CD14-positive monocyte (primary cell): ENCODE results near the gene ANXA11. TPM values are rescaled to one million over a fixed set of nuclear protein-coding genes. Genes with fewer than 3 reads are reported as not detected.

Experiments
- DNase-seq, 3 donors: peaks; one replicate each; pipeline ENCODE4 v3.0.0-alpha.2; 2011 to 2022
- H2AFZ ChIP-seq: 2 replicates; pipeline ENCODE4 v1.6.0; 2012; ENCODE audit warnings: mild to moderate bottlenecking, low read depth, low read length, inconsistent platforms; ENCODE audit not compliant: insufficient read depth, poor library complexity, severe bottlenecking
- H3K27ac ChIP-seq, 2 donors: 1 replicate in 1 of 2; 2 replicates in 1 of 2; pipeline ENCODE4 v1.5.1; 2012 to 2013; ENCODE audit warnings: low read length in 2 of 2, control low read depth in 1 of 2, inconsistent platforms in 1 of 2, low read depth in 1 of 2, mild to moderate bottlenecking in 1 of 2
- H3K27me3 ChIP-seq, 2 donors: one replicate each; pipeline versions ENCODE4 v1.6.0 to v1.6.1; 2011 to 2013; ENCODE audit warnings: low read length in 2 of 2; ENCODE audit not compliant: control insufficient read depth in 2 of 2, insufficient read depth in 2 of 2
- H3K36me3 ChIP-seq, 2 donors: replicated peaks in 1 of 2; 1 replicate in 1 of 2; 2 replicates in 1 of 2; pipeline versions ENCODE4 v1.5.1 to v1.6.1; 2012 to 2013; ENCODE audit warnings: low read length in 2 of 2, control low read depth in 1 of 2, inconsistent platforms in 1 of 2, mild to moderate bottlenecking in 1 of 2; ENCODE audit not compliant: insufficient read depth in 2 of 2, control insufficient read depth in 1 of 2
- H3K4me1 ChIP-seq, 2 donors: 1 replicate in 1 of 2; 2 replicates in 1 of 2; pipeline versions ENCODE4 v1.5.1 to v1.6.1; 2012 to 2013; ENCODE audit warnings: low read length in 2 of 2, control low read depth in 1 of 2, inconsistent platforms in 1 of 2, mild to moderate bottlenecking in 1 of 2, moderate library complexity in 1 of 2; ENCODE audit not compliant: insufficient read depth in 2 of 2, control insufficient read depth in 1 of 2
- H3K4me2 ChIP-seq: replicated peaks from 2 replicates; pipeline ENCODE3; 2012; ENCODE audit warnings: low read length, moderate library complexity, mild to moderate bottlenecking; ENCODE audit not compliant: poor library complexity, severe bottlenecking; ENCODE audit errors: extremely low read depth
- H3K4me3 ChIP-seq, 3 experiments: fragments of 200-600 bp in 1 of 3; sonication (generic) in 1 of 3; replicated peaks in 1 of 3; 1 replicate in 2 of 3; 2 replicates in 1 of 3; pipeline ENCODE4 v1.5.1; 2011 to 2013; ENCODE audit warnings: low read length in 3 of 3, mild to moderate bottlenecking in 3 of 3, control low read depth in 2 of 3, low read depth in 2 of 3, inconsistent platforms in 1 of 3, moderate library complexity in 1 of 3
- H3K79me2 ChIP-seq: 2 replicates; pipeline ENCODE4 v1.6.0; 2012; ENCODE audit warnings: mild to moderate bottlenecking, control low read depth, inconsistent platforms, low read length, moderate library complexity; ENCODE audit not compliant: insufficient read depth
- H3K9ac ChIP-seq: 2 replicates; pipeline ENCODE4 v1.6.0; 2017; ENCODE audit warnings: low read length, mild to moderate bottlenecking; ENCODE audit not compliant: insufficient read depth, poor library complexity, severe bottlenecking
- H3K9me3 ChIP-seq, 2 donors: replicated peaks in 1 of 2; 1 replicate in 1 of 2; 2 replicates in 1 of 2; pipeline versions ENCODE4 v1.5.1 to v1.6.1; 2012 to 2013; ENCODE audit warnings: low read length in 2 of 2, control low read depth in 1 of 2; ENCODE audit not compliant: control insufficient read depth in 1 of 2, insufficient read depth in 1 of 2
- H4K20me1 ChIP-seq: 2 replicates; pipeline ENCODE4 v1.6.0; 2012; ENCODE audit warnings: mild to moderate bottlenecking, low read length, control low read depth, moderate library complexity; ENCODE audit not compliant: insufficient read depth
- H3K27ac Mint-ChIP-seq, 7 donors: one replicate each; pipeline ENCODE4 v1.8.0; 2020; ENCODE audit warnings: mild to moderate bottlenecking in 7 of 7, mixed read lengths in 7 of 7, moderate library complexity in 6 of 7, inconsistent platforms in 2 of 7
- H3K27me3 Mint-ChIP-seq, 3 donors: one replicate each; pipeline ENCODE4 v1.8.0; 2021 to 2022; ENCODE audit warnings: low read depth in 3 of 3, mild to moderate bottlenecking in 3 of 3, mixed read lengths in 3 of 3, moderate library complexity in 3 of 3, inconsistent platforms in 1 of 3
- H3K36me3 Mint-ChIP-seq, 2 donors: one replicate each; pipeline ENCODE4 v1.8.0; 2020; ENCODE audit warnings: mixed read lengths in 2 of 2, inconsistent platforms in 1 of 2, mild to moderate bottlenecking in 1 of 2
- H3K4me1 Mint-ChIP-seq: one replicate; pipeline ENCODE4 v1.8.0; 2020; ENCODE audit warnings: mild to moderate bottlenecking, mixed read lengths
- H3K4me3 Mint-ChIP-seq, 2 donors: one replicate each; pipeline ENCODE4 v1.8.0; 2020; ENCODE audit warnings: mild to moderate bottlenecking in 2 of 2, mixed read lengths in 2 of 2, moderate library complexity in 1 of 2
- H3K9me3 Mint-ChIP-seq, 7 donors: one replicate each; pipeline ENCODE4 v1.8.0; 2020 to 2022; ENCODE audit warnings: mixed read lengths in 7 of 7, mild to moderate bottlenecking in 6 of 7, moderate library complexity in 6 of 7, inconsistent platforms in 2 of 7
- CTCF ChIP-seq: fragments of 200-600 bp; IDR thresholded peaks from one replicate; pipeline ENCODE4 v1.8.0; 2022; ENCODE audit warnings: antibody characterized with exemption, mild to moderate bottlenecking
- WGBS: methylation state at CpG from one replicate; pipeline ENCODE4 v1.1.5; 2013; ENCODE audit warnings: missing lambda C conversion rate; ENCODE audit not compliant: insufficient coverage; 5-methylcytosine and 5-hydroxymethylcytosine counted together
- intact Hi-C, 2 donors: fragments of 100-400 bp; cut with micrococcal nuclease; formaldehyde crosslinking; loops; one replicate each; pipeline versions ENCODE4 v1.15.0 to v1.15.1; 2023
- polyA plus RNA-seq, 3 donors: library from polyadenylated mRNA; depleted of rRNA in 1 of 3; unstranded in 2 of 3; stranded (reverse) in 1 of 3; fragments of 300-500 nt in 2 of 3; fragments of >200 nt in 1 of 3; fragmentation: Illumina TruSeq in 2 of 3; gene quantifications; 1 replicate in 2 of 3; 2 replicates in 1 of 3; pipeline ENCODE4 v1.2.3, GENCODE V29; 2012 to 2021

The ANXA11 gene
- polyA plus RNA-seq, 3 donors, result 95.6 to 174 (median 134) TPM

GRCh38 chr10:80176526-80176925 lies 28.8 kb downstream of the ANXA11 start:
- Histone ChIP-seq H3K4me1 (no peaks in the 10 kb centered on the region), H3K9ac (no peak overlapping the region), H2AFZ (no peak overlapping the region), H4K20me1 (peaks cover 97% of the 10 kb centered on the region), H3K27me3 (no peaks in the 10 kb centered on the region), H3K79me2 (peaks cover 98% of the 10 kb centered on the region), H3K9me3 (no peaks in the 10 kb centered on the region), H3K36me3 (peaks cover 35 to 52% of the 10 kb centered on the region in 2 donors), H3K4me3 (no peak overlapping the region), H3K4me2 (no peak overlapping the region), H3K27ac (no peak overlapping the region)
- Mint-ChIP-seq H3K4me3 (no peak overlapping the region), H3K4me1 (peaks cover 28% of the 10 kb centered on the region), H3K27ac (peak overlapping the region in 5 of 7 donors; percentile 33 to 72 (median 46)), H3K36me3 (peaks cover 27 to 60% of the 10 kb centered on the region in 2 donors), H3K27me3 (peaks cover 0 to 3% (median 0%) of the 10 kb centered on the region in 3 donors), H3K9me3 (no peaks in the 10 kb centered on the region)
- 97% methylated on average over 6 of the region's 6 CpGs for WGBS
- intact Hi-C loops, result no loop called here
- no peak for TF ChIP-seq CTCF
- no peak for DNase-seq

- Histone ChIP-seq H3K79me2 (peaks cover 97% of the 10 kb centered on the region), H3K4me2 (no peak overlapping the region), H3K4me1 (peaks cover 4 to 15% of the 10 kb centered on the region in 2 donors), H3K9ac (no peak overlapping the region), H4K20me1 (peaks cover 97% of the 10 kb centered on the region), H3K9me3 (no peaks in the 10 kb centered on the region), H3K27ac (peak overlapping the region in 1 of 2 donors; percentile 26), H2AFZ (no peak overlapping the region), H3K27me3 (no peaks in the 10 kb centered on the region), H3K36me3 (peaks cover 39 to 55% of the 10 kb centered on the region in 2 donors), H3K4me3 (no peak overlapping the region)
- H3K27me3 Mint-ChIP-seq, result peaks cover 0 to 3% (median 0%) of the 10 kb centered on the region in 3 donors
- 93% methylated on average over 7 of the region's 15 CpGs for WGBS
- TF ChIP-seq CTCF, result no peak
- peaks cover 35 to 65% of the 10 kb centered on the region in 2 donors for H3K36me3 Mint-ChIP-seq
- DNase-seq, result no peak
- H3K4me3 Mint-ChIP-seq, result no peak overlapping the region
- intact Hi-C loops, result no loop called here
- H3K27ac Mint-ChIP-seq, result no peak overlapping the region
- H3K4me1 Mint-ChIP-seq, result peaks cover 42% of the 10 kb centered on the region
- H3K9me3 Mint-ChIP-seq, result no peaks in the 10 kb centered on the region
These were observed 30.5 kb downstream of the ANXA11 start for GRCh38 chr10:80174641-80175395.
